ENCODE data around the gene SUMO3.

SUMO3 gene

GRCh38 chr21:44766818-44767354, 51.0 kb downstream of the SUMO3 start:
- in situ Hi-C loops (cut with HindIII; ENCODE audit: low pct_unique_long_range_greater_than_20kb, low sequenced_read_pairs) = no loop called here
- no peak for TF ChIP-seq JUND (IDR thresholded peaks at IDR 0.05; ENCODE audit: low read depth)
- DNase-seq (ENCODE audit: low read depth in 1 of 2, low spot score in 1 of 2) = no peak

DNA sequence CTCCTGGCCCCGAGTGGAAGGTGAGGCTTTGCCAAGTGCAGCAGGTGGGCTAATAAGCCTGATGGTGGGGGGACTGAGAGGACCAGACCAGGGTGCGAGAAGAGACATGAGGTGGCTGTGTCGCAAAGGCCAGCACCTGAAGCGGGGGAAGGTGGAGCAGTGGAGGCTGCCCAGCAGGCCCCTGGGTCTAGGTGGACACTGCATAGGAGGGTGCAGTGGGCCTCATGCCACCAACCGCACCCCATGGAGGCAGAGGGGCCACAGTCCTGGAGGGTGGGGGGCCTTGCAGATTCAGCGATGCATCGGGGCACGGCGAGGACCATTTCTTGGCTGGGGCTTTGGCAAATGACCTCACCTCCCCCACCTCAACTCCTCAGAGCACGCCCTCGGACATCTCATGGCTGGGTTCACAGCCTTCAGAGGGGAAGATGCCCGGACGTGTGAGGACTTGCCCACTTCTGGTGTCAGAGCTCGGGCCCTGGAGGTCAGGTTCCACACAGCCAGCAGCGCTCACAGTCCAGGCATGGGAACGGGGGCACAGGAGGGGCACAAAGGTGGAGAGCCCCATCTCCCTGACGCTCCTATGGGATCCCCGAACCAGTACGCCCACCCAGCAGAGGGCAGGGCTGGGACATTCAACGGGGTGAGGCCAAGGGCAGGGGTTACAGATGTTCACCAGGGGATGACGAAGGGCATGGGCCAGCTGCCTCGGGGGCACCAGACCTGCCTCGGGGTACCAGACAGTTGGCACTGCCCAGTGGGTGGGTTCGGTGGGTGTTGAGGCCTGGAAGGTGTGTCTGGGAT, 51.6 kb downstream of the SUMO3 start:
- in situ Hi-C loops (cut with HindIII; ENCODE audit: low pct_unique_long_range_greater_than_20kb, low sequenced_read_pairs) = no loop called here
- no peak for TF ChIP-seq JUND (IDR thresholded peaks at IDR 0.05; ENCODE audit: low read depth)
- DNase-seq (ENCODE audit: low read depth in 1 of 2, low spot score in 1 of 2) = no peak

DNA sequence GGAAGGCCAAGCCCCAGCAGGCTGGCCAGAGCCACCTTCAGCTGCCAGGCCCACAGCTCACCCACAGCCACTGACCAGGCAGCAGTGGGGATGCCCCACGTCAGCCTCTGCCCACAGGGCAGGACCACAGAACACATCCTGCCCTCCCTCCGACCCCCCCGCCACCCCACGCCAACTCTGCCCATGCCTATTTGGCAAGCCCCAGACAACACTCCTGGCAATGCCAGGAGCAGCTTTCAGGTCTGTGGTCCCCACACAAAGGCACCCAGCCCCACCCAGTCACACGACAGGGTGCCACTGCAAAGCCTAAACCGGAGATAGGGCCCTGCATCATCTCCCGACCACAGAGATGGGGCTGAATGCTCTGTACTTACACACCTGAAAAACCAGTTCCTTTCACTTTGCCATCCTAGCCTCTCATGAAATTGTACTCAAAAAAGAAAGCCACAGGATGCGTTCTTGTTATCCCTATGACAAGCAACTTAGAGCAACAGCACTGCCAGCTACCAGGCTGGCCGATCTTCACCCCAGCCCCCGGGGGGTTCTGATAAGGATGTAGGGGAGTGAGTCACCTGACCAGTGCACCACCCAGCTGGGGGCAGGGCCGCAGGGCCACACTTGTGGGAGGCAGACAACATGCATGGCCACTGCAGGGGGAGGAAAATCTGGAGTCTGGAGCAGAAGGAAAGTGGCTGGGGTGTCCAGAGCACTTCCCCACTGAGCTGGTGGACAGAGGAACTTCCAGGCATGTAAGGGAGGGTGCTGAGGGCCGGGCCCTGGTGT, 52.4 kb downstream of the SUMO3 start:
- no peak for TF ChIP-seq JUND (IDR thresholded peaks at IDR 0.05; ENCODE audit: low read depth)
- in situ Hi-C loops (cut with HindIII; ENCODE audit: low pct_unique_long_range_greater_than_20kb, low sequenced_read_pairs) = no loop called here
- peak in 1 of 2 experiments; percentile 58 for DNase-seq (ENCODE audit: low read depth in 1 of 2, low spot score in 1 of 2)

DNA sequence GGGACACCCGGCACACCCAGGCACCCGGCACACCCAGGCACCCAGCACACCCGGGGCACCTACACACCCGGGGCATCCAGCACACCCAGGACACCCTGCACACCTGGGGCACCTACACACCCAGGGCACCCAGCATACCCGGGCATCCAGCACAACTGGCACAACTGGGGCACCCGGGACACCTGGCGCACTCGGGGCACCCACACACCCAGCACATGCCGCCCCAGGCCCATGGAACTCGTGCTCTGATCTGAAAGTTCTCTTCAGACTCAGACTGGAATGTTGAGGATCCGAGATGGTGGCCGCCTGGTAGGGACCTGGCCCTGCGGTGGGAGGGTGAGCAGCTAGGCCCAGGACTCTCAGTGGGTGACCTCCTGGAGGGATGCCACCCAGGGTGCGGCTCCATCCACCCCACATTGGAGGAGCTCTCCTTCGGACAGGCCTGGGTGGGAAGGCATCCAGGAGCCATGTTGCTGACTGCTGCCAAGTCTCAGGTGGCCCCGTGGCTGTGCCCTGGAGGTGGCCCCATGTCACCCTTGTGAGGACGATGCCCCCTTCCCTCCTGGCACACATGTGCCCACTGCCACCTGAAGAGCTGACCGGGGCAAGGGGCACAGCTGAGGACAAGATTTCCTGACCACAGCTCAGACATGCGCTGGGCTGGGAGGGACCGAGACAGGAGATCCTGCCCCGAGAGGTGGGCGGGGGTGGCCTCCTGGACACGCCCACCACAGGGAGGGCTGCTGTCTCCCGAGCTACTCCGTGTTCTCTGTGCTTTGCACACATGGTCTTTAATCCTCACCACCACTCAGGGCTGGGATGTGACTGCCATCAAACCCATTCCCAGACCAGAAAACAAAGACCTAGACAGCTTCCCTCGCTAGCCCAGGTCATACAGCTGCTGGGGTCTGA, 53.3 kb downstream of the SUMO3 start:
- in situ Hi-C loops (cut with HindIII; ENCODE audit: low pct_unique_long_range_greater_than_20kb, low sequenced_read_pairs) = no loop called here
- DNase-seq (ENCODE audit: low read depth in 1 of 2, low spot score in 1 of 2) = no peak
- TF ChIP-seq JUND (IDR thresholded peaks at IDR 0.05; ENCODE audit: low read depth) = no peak

GRCh38 chr21:44763451-44764318, 54.2 kb downstream of the SUMO3 start:
- no peak for DNase-seq (ENCODE audit: low read depth in 1 of 2, low spot score in 1 of 2)
- TF ChIP-seq JUND (IDR thresholded peaks at IDR 0.05; ENCODE audit: low read depth) = no peak
- in situ Hi-C loops (cut with HindIII; ENCODE audit: low pct_unique_long_range_greater_than_20kb, low sequenced_read_pairs) = no loop called here

GRCh38 chr21:44763050-44763378, 54.8 kb downstream of the SUMO3 start:
- no peak for DNase-seq (ENCODE audit: low read depth in 1 of 2, low spot score in 1 of 2)
- no peak for TF ChIP-seq JUND (IDR thresholded peaks at IDR 0.05; ENCODE audit: low read depth)
- in situ Hi-C loops (cut with HindIII; ENCODE audit: low pct_unique_long_range_greater_than_20kb, low sequenced_read_pairs) = no loop called here

- TF ChIP-seq JUND (IDR thresholded peaks at IDR 0.05; ENCODE audit: low read depth) = no peak
- in situ Hi-C loops (cut with HindIII; ENCODE audit: low pct_unique_long_range_greater_than_20kb, low sequenced_read_pairs) = no loop called here
- DNase-seq (ENCODE audit: low read depth in 1 of 2, low spot score in 1 of 2) = no peak
Observed at GRCh38 chr21:44762221-44763049, 55.4 kb downstream of the SUMO3 start.

GRCh38 chr21:44761747-44762208, 56.1 kb downstream of the SUMO3 start:
- TF ChIP-seq JUND (IDR thresholded peaks at IDR 0.05; ENCODE audit: low read depth) = no peak
- no peak for DNase-seq (ENCODE audit: low read depth in 1 of 2, low spot score in 1 of 2)
- in situ Hi-C loops (cut with HindIII; ENCODE audit: low pct_unique_long_range_greater_than_20kb, low sequenced_read_pairs) = no loop called here

- TF ChIP-seq JUND (IDR thresholded peaks at IDR 0.05; ENCODE audit: low read depth) = no peak
- DNase-seq (ENCODE audit: low read depth in 1 of 2, low spot score in 1 of 2) = peak; percentile 65 to 78
- in situ Hi-C loops (cut with HindIII; ENCODE audit: low pct_unique_long_range_greater_than_20kb, low sequenced_read_pairs) = no loop called here
Observed at GRCh38 chr21:44761011-44761729, 56.7 kb downstream of the SUMO3 start.

DNA sequence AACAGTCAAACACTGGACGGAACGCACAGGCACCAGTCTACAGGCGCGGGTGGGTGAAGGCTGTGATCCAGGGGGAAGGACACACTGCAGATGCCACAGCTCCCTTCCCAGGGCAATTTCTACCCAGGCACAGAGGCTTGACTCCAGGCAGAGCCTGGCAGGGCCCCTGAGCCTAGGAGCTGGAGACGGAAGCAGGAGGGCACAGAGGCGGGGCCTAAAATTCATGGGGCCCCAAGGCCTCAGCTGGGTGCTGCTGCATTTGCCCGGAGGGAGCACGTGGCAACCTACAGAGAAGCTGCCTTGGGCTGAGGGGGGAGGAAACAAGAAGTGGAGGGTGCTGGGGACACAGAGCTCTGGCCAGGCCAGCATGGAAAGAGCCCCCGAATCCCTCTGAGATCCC, 57.5 kb downstream of the SUMO3 start:
- in situ Hi-C loops (cut with HindIII; ENCODE audit: low pct_unique_long_range_greater_than_20kb, low sequenced_read_pairs) = no loop called here
- DNase-seq (ENCODE audit: low read depth in 1 of 2, low spot score in 1 of 2) = no peak
- no peak for TF ChIP-seq JUND (IDR thresholded peaks at IDR 0.05; ENCODE audit: low read depth)

Measured in T47D (cell line).